IgD-negative memory B cell (primary cell): ENCODE results near the gene BABAM2. TPM values are rescaled to one million over a fixed set of nuclear protein-coding genes. Genes with fewer than 3 reads are reported as not detected.

Experiments
- H3K27ac Mint-ChIP-seq, 3 donors: one replicate each; pipeline ENCODE4 v1.8.0; 2020 to 2022; ENCODE audit warnings: mild to moderate bottlenecking in 3 of 3, mixed read lengths in 3 of 3, moderate library complexity in 1 of 3
- H3K27me3 Mint-ChIP-seq: one replicate; pipeline ENCODE4 v1.8.0; 2021; ENCODE audit warnings: mixed read lengths
- H3K36me3 Mint-ChIP-seq: one replicate; pipeline ENCODE4 v1.8.0; 2020; ENCODE audit warnings: mild to moderate bottlenecking, mixed read lengths
- H3K4me1 Mint-ChIP-seq, 3 donors: one replicate each; pipeline ENCODE4 v1.8.0; 2020 to 2022; ENCODE audit warnings: mixed read lengths in 3 of 3, mild to moderate bottlenecking in 1 of 3
- H3K4me3 Mint-ChIP-seq, 4 donors: one replicate each; pipeline ENCODE4 v1.8.0; 2020 to 2022; ENCODE audit warnings: mild to moderate bottlenecking in 4 of 4, mixed read lengths in 4 of 4, moderate library complexity in 3 of 4
- H3K9me3 Mint-ChIP-seq, 3 donors: one replicate each; pipeline ENCODE4 v1.8.0; 2020 to 2021; ENCODE audit warnings: mixed read lengths in 3 of 3, mild to moderate bottlenecking in 1 of 3
- polyA plus RNA-seq: library from polyadenylated mRNA; unstranded; fragments of 300-500 nt; fragmentation: Illumina TruSeq; gene quantifications from one replicate; pipeline ENCODE4 v1.2.3, GENCODE V29; 2021

The BABAM2 gene
- polyA plus RNA-seq, 1 donor from 2014 or later = 57.9 TPM

- Mint-ChIP-seq H3K4me3 (no peak overlapping the region), H3K27ac (no peak overlapping the region), H3K27me3 (no peaks in the 10 kb centered on the region), H3K36me3 (peaks cover 4% of the 10 kb centered on the region), H3K4me1 (no peaks in the 10 kb centered on the region), H3K9me3 (no peaks in the 10 kb centered on the region)
Measured at GRCh38 chr2:28316546-28317335, 426.2 kb downstream of the BABAM2 start.

DNA sequence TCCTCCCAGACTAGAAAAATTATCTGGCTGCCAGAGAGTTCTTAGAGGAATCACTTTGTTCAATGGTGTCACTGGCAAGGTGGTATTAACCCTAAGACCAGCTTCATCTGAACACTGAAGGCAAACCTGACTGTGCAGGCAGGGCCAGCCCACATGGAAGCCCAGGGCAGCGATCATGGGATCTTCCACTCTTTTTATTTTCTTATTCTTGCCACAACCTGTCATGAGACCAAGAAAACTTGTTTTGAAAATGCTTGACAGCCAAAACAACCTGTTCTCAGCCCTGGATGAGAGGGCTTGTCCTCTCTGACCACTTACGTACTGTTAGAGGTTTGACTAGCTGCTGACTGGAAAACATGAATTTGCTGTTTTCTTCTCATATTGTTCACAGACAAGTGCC is 426.9 kb downstream of the BABAM2 start:
- H3K27ac Mint-ChIP-seq = no peak overlapping the region
- no peaks in the 10 kb centered on the region for H3K9me3 Mint-ChIP-seq
- H3K4me1 Mint-ChIP-seq = no peaks in the 10 kb centered on the region
- no peaks in the 10 kb centered on the region for H3K27me3 Mint-ChIP-seq
- peaks cover 2% of the 10 kb centered on the region for H3K36me3 Mint-ChIP-seq
- H3K4me3 Mint-ChIP-seq = no peak overlapping the region

- Mint-ChIP-seq H3K4me1 (no peaks in the 10 kb centered on the region), H3K4me3 (no peak overlapping the region), H3K36me3 (peaks cover 2% of the 10 kb centered on the region), H3K9me3 (no peaks in the 10 kb centered on the region), H3K27ac (peak overlapping the region in 1 of 3 donors; percentile 35), H3K27me3 (no peaks in the 10 kb centered on the region)
Measured at GRCh38 chr2:28318023-28318422, 427.5 kb downstream of the BABAM2 start.

GRCh38 chr2:28318462-28319117 is 428.1 kb downstream of the BABAM2 start:
- H3K36me3 Mint-ChIP-seq = peaks cover 2% of the 10 kb centered on the region
- H3K4me3 Mint-ChIP-seq = no peak overlapping the region
- H3K9me3 Mint-ChIP-seq = no peaks in the 10 kb centered on the region
- no peaks in the 10 kb centered on the region for H3K4me1 Mint-ChIP-seq
- peak overlapping the region in 1 of 3 donors; percentile 35 for H3K27ac Mint-ChIP-seq
- H3K27me3 Mint-ChIP-seq = no peaks in the 10 kb centered on the region

- Mint-ChIP-seq H3K27me3 (no peaks in the 10 kb centered on the region), H3K27ac (no peak overlapping the region)
Measured at GRCh38 chr2:28319118-28320008, 428.8 kb downstream of the BABAM2 start.

DNA sequence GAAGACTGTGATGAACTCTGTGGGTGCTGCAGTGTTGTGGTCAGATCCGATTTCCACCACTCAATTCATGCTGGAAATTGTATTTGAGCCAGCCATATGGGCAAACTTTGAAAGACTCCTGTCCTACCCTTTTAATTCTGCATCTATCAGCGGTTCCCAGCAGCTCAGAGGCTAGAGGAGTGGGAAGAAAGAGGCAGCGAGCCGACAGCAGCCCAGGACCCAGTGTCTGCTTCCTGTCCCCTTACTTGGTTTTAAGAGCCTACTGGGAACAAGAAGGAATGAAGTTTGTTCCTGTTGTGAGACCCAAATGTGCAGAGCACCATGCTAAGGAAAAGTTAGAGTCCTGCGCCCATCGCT is 429.5 kb downstream of the BABAM2 start:
- H3K27me3 Mint-ChIP-seq = no peaks in the 10 kb centered on the region
- H3K9me3 Mint-ChIP-seq = no peaks in the 10 kb centered on the region
- no peak overlapping the region for H3K27ac Mint-ChIP-seq
- H3K36me3 Mint-ChIP-seq = no peaks in the 10 kb centered on the region
- no peaks in the 10 kb centered on the region for H3K4me1 Mint-ChIP-seq
- no peak overlapping the region for H3K4me3 Mint-ChIP-seq

More at GRCh38 chr2:28319118-28320008, 428.8 kb downstream of the BABAM2 start:
- H3K4me3 Mint-ChIP-seq = no peak overlapping the region
- no peaks in the 10 kb centered on the region for H3K9me3 Mint-ChIP-seq
- peaks cover 2% of the 10 kb centered on the region for H3K36me3 Mint-ChIP-seq
- H3K4me1 Mint-ChIP-seq = no peaks in the 10 kb centered on the region

DNA sequence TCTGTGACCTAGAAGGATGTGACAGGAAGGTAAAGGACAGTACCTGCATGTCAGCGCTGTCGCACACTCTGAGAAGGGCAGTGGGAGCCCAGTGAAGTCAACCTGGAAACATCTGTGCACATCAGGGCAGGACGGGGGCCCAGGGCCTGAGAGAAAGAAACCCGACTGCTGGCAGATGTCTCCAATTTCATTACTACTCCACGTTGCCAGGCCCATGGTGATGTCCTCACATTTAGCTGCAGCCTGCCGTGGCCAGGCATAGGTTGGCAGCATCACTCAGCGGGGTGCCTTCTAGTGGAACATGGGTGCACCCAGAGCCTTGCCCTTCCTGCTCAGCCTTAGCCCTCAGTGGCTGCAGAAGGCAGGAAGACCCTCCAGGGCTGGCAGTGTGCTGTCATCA is 429.8 kb downstream of the BABAM2 start:
- H3K27me3 Mint-ChIP-seq = no peaks in the 10 kb centered on the region
- H3K9me3 Mint-ChIP-seq = no peaks in the 10 kb centered on the region
- H3K4me3 Mint-ChIP-seq = no peak overlapping the region
- no peaks in the 10 kb centered on the region for H3K4me1 Mint-ChIP-seq
- no peaks in the 10 kb centered on the region for H3K36me3 Mint-ChIP-seq
- H3K27ac Mint-ChIP-seq = no peak overlapping the region

- Mint-ChIP-seq H3K27ac (no peak overlapping the region), H3K9me3 (no peaks in the 10 kb centered on the region), H3K27me3 (no peaks in the 10 kb centered on the region), H3K36me3 (no peaks in the 10 kb centered on the region), H3K4me1 (no peaks in the 10 kb centered on the region), H3K4me3 (no peak overlapping the region)
Measured at GRCh38 chr2:28321426-28321825, 430.9 kb downstream of the BABAM2 start.

DNA sequence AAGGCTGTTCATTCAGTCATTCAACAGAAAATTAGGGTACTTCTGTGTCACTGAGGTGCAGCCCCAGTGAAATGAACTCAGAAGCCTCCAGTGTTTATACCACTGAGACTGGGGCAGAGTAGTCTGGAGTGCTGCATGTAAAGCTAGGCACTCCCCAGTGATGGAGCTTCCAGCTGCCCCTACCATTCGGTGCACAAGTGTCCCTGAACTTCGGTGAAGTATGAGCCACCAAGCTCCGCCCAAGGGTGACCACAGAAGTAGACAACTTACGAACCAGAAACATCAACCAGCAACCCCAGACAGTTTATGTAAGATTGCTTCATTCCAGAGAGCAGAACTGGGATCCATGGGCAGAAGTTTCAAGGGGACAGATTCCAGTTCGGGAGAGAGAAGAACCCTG is 431.5 kb downstream of the BABAM2 start:
- Mint-ChIP-seq H3K27ac (no peak overlapping the region), H3K4me1 (no peaks in the 10 kb centered on the region), H3K36me3 (no peaks in the 10 kb centered on the region)

DNA sequence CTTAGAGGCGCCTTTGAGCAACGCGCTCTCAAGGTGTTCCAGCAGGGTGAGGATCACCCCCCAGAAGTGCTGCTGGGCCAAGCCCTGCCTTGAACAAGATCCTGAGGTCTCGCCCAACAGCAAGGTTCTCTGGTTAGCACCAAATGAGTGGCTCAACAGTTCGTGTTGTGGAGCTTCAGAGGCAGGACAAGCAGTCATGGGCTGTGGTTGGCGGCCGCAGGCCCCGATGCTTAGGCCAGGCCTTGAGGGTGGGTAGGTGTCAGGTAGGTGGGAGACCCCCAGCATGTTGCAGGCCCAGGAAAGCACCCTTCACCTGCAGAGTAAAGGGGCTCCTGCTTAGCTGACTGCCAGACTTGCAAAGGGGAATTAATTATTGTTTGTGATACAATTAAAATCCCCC is 431.9 kb downstream of the BABAM2 start:
- peak overlapping the region in 1 of 4 donors; percentile 12 for H3K4me3 Mint-ChIP-seq
- no peaks in the 10 kb centered on the region for H3K27me3 Mint-ChIP-seq
- no peaks in the 10 kb centered on the region for H3K9me3 Mint-ChIP-seq
- no peaks in the 10 kb centered on the region for H3K4me1 Mint-ChIP-seq
- peaks cover 2% of the 10 kb centered on the region for H3K36me3 Mint-ChIP-seq
- H3K27ac Mint-ChIP-seq = no peak overlapping the region

More for the DNA sequence above, 431.5 kb downstream of the BABAM2 start:
- Mint-ChIP-seq H3K9me3 (no peaks in the 10 kb centered on the region), H3K27me3 (no peaks in the 10 kb centered on the region), H3K4me3 (no peak overlapping the region)

DNA sequence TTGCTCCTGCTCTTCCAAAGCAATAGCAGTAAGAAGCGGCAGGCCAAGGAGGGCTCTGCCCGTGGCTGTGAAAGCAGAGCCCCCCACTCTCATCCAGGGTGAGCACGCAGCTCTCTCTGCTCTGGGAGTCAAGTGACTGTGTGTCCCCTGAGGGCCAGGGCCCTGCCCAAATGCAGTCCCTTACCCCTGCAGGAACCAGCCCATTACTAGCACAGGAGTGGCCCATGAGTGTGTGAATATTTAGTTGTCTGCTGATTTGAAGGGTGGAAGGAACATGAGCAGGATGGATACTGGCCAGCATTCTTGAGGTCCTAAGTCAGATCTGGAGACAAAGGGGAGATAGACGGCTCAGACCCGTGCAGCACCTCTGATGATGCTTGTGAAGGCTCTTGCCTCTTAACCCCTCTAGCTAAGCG is 432.5 kb downstream of the BABAM2 start:
- no peaks in the 10 kb centered on the region for H3K27me3 Mint-ChIP-seq
- peaks cover 3% of the 10 kb centered on the region for H3K36me3 Mint-ChIP-seq
- H3K9me3 Mint-ChIP-seq = no peaks in the 10 kb centered on the region
- no peaks in the 10 kb centered on the region for H3K4me1 Mint-ChIP-seq
- H3K4me3 Mint-ChIP-seq = peak overlapping the region in 1 of 4 donors; percentile 12
- peak overlapping the region in 1 of 3 donors; percentile 79 for H3K27ac Mint-ChIP-seq

DNA sequence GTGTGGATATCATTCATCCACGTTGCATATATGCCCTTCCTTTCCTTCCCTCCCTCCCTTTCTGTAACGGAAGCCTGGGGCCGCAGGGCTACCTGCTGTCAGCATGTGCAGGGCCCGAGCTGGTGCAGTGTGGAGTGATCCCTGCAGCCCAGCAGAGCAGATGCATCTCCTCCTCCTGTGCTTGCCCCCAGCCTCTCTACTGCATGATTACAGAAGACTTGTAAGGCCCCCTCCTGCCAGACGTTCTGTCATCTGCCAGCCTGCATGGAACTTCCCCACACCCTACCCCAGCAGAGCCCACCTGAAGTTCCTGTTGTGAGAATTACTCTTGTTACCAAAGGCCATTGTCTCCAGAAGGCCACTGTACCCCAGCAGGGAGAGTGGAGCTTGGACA is 434.6 kb downstream of the BABAM2 start:
- H3K27me3 Mint-ChIP-seq = no peaks in the 10 kb centered on the region
- no peak overlapping the region for H3K4me3 Mint-ChIP-seq
- no peak overlapping the region for H3K27ac Mint-ChIP-seq
- H3K36me3 Mint-ChIP-seq = peaks cover 3% of the 10 kb centered on the region
- H3K4me1 Mint-ChIP-seq = peaks cover 0 to 1% (median 0%) of the 10 kb centered on the region in 3 donors
- no peaks in the 10 kb centered on the region for H3K9me3 Mint-ChIP-seq

GRCh38 chr2:28325567-28326468 is 435.3 kb downstream of the BABAM2 start:
- Mint-ChIP-seq H3K9me3 (peaks cover 0 to 2% (median 0%) of the 10 kb centered on the region in 3 donors), H3K4me1 (peaks cover 0 to 1% (median 0%) of the 10 kb centered on the region in 3 donors), H3K36me3 (peaks cover 3% of the 10 kb centered on the region), H3K4me3 (no peak overlapping the region), H3K27me3 (no peaks in the 10 kb centered on the region), H3K27ac (no peak overlapping the region)

- no peaks in the 10 kb centered on the region for H3K27me3 Mint-ChIP-seq
- H3K4me3 Mint-ChIP-seq = no peak overlapping the region
- no peak overlapping the region for H3K27ac Mint-ChIP-seq
- H3K36me3 Mint-ChIP-seq = peaks cover 3% of the 10 kb centered on the region
- H3K9me3 Mint-ChIP-seq = peaks cover 0 to 2% (median 0%) of the 10 kb centered on the region in 3 donors
- peaks cover 0 to 1% (median 0%) of the 10 kb centered on the region in 3 donors for H3K4me1 Mint-ChIP-seq
Measured at GRCh38 chr2:28326469-28326805, 435.9 kb downstream of the BABAM2 start.
